Raji (cell line): ENCODE data around the gene ALDH1A3.

Experiments used
- POLR2A ChIP-seq: IDR thresholded peaks from 2 replicates; pipeline ENCODE4 v1.6.1; 2011; ENCODE audit warnings: low read depth, low read length, control low read depth; ENCODE audit not compliant: insufficient read depth

ALDH1A3 gene

DNA sequence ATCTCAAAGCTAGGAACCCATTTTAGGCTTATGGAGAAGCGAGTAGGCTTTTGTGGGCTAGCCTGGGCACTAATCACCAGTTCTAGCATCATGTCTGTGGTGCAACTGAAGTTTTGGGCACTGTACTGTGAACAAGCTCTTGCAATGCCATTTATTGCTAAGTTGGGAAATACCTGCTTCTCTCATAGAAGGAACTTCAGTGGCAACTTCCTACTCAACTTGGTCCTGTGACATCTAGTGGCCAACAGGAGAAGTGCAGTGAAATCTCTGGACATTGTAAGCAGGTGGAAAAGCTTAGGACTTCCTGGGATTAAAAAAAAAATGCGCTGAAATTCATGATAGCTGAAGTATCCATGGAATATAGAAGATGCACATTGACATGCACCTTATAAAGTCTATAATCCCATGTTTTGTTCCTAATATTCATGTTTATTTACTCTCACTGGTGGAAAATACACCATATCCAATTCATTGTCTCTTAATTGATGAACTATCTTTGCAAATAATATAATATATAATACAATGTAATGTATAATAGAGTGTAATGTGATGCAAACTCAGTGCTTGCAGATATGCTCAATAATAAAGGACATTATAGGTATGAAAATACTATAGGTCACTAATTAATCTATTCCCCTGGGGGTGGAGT, 6.5 kb upstream of the ALDH1A3 start:
- no peak for TF ChIP-seq POLR2A

DNA sequence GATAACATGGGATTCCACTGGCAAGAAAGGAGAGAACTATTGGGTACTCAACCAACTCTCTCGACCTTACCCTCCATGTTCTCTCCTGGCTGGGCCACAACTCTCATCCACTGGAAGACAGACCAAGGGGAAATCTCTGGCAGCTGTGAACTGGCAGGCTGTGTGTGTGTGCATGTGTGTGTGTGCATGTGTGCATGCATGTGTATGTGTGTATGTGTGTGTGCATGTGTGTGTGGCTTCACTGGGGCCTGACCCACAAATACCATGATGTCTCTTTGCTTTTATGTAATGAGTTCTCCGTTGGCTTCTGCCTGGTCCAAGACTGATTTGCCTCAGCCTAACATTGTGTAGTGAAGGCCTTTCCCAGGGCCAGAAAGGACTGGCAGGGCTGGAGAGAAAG, 4.1 kb upstream of the ALDH1A3 start:
- no peak for TF ChIP-seq POLR2A

- no peak for TF ChIP-seq POLR2A
Measured at GRCh38 chr15:100875976-100876375, 3.7 kb upstream of the ALDH1A3 start.

GRCh38 chr15:100877551-100877950, 2.1 kb upstream of the ALDH1A3 start:
- no peak for TF ChIP-seq POLR2A

- no peak for TF ChIP-seq POLR2A
Measured at GRCh38 chr15:100878130-100878529, 1.5 kb upstream of the ALDH1A3 start.

GRCh38 chr15:100878648-100879047, 983 bp upstream of the ALDH1A3 start:
- no peak for TF ChIP-seq POLR2A

GRCh38 chr15:100879061-100879463, 569 bp upstream of the ALDH1A3 start:
- TF ChIP-seq POLR2A, result no peak

DNA sequence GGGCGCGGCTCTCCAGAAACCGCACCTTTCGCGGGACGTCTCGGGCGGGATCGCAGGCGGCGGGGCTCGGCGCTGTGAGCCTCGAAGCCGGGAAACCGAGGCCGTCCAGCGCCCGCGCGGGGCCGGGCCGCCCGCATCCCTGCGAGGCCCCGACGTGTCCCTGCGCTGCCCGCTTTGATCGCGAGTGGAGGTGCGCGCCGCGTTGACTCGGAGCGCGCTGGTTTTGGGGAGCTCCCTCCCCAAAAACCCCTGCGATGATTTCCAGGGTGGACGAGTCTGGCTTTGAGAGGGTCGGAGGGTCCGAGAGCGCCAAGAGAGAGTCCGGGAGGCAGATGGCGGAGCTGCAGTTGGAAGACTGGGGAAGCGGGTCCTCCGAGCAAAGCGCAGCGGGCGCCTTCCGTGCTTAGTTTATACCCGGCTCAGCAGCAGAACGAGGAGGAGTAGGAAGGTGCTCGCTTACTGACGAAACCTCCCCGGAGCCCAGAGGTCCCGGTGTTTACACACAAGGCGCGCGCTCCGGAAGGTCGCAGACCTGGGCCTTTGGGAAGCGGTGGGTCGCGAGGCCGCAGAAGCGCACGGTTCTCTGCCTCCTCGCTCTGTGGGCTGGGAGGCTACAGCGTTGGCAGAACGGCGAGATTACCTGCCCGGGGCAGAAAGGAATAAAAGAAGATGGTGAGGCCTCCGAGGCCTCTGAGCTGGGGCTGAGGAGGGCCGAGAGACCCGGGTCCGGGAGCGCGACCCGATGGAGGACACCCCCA, 687 bp downstream of the ALDH1A3 start:
- no peak for TF ChIP-seq POLR2A

DNA sequence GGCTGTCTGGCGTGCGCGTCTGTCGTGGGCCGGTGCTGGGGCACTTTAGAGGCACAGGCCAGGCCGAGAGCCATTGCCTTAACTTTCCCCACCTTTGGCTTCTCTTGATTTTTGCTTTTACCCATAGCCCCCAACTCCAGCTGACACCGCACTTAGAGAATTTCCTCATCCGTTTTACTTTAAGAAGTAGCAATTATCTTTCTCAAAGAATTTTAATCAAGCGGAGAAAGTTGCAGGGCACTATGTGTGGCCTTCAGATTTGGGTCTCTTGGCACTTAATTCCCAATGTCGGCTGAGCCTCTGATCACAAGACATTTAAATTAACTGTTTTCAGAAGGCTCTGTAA, 1.2 kb downstream of the ALDH1A3 start:
- no peak for TF ChIP-seq POLR2A

DNA sequence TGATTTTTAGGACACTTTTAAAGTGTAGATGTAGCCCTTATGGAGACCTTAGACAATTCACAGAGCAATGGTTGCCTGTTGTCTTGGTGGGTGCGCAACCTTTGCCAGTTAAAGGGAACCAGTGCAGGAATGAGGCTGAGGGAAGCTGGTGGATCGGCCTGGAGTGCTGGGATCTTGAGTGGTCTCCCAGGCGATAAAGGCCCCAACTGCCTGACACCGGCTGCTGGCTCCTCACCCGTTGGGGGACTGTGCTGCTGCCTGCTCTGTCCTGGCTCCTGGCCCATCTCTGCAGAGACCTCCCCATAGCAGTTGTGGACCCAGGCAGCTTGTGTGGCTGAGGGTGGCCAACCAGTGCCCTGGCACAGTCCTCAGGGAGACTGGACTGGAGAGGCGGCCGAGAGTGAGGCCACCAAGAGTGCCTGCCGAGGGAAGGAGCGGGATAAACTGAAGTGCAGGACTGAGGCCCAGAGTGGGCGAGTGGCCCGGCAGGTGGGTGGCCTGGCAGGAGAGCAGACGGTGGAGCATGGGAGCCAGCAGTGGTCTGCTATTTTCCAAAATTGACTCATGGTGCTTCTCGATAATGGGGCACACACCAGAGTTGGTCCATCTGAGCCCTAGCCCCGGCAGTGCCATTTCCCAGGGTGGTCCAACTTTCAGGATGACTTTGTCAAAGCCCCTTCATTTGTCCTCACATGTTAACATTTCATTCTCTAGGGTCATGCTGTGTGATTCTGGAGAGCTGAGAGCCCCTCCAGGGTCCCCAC, 2.1 kb downstream of the ALDH1A3 start:
- TF ChIP-seq POLR2A, result no peak

- no peak for TF ChIP-seq POLR2A
Measured at GRCh38 chr15:100885116-100885515, 5.5 kb downstream of the ALDH1A3 start.

DNA sequence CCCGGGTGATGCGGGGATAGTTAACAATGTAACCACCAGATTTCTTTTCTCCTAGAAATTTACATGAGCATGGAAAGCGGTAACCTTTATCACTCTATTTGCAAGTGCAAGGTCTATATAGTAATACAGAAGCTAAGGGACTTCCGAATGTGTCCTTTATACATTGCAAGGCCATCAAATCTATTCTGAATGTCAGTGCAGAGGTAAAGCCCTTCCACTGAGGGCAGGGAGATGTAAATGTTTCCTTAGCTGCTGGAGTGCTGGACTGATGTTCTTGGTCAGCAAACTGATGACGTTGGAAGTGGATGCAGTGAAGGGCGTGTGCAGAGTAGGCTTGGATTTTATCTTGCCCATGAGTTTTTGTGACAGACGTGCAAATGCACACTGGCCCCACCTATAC, 6.2 kb downstream of the ALDH1A3 start:
- TF ChIP-seq POLR2A, result no peak

- no peak for TF ChIP-seq POLR2A
Measured at GRCh38 chr15:100887211-100887913, 7.7 kb downstream of the ALDH1A3 start.

- TF ChIP-seq POLR2A, result no peak
Measured at GRCh38 chr15:100889385-100890050, 9.9 kb downstream of the ALDH1A3 start.
